LNCAP (cell line): ENCODE data around the gene FYCO1.

ENCODE experiments used
- TF ChIP-seq, protein P1 (sequence below): fragments of 450-650 bp; IDR thresholded peaks from 2 replicates; pipeline ENCODE4 v1.5.1; 2017; ENCODE audit warnings: mild to moderate bottlenecking

The FYCO1 gene

DNA sequence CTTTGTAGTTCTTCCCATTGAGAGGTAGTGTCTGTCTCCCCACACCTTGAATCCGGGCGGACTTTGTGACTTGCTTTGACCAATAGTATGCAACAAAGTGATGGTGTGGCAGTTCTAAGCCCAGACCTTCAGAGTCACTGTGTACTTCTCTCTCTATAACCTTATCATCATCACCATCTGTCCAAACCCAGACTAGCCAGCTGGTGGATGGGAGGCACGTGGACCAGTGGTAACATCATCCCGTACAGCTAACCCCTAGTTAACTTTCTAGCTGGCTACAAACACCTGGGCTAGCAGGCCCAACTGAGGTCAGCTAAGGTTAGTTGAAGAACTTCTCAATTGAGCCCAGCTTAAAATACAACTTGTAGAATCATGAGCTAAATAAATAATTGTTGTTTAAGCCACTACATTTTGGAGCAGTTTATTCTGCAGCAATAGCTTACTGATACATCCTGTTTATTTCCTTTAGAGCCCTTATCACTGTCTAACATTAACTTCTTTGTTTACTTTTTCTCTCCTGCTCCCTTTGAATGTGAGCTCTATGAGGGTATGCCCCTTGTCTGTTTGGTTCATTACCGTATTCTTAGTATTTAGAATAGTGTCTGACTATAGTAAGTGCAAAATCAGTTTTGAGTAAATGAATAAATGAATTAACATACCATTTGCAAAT, 120.8 kb downstream of the FYCO1 start:
- TF ChIP-seq, protein P1, sequence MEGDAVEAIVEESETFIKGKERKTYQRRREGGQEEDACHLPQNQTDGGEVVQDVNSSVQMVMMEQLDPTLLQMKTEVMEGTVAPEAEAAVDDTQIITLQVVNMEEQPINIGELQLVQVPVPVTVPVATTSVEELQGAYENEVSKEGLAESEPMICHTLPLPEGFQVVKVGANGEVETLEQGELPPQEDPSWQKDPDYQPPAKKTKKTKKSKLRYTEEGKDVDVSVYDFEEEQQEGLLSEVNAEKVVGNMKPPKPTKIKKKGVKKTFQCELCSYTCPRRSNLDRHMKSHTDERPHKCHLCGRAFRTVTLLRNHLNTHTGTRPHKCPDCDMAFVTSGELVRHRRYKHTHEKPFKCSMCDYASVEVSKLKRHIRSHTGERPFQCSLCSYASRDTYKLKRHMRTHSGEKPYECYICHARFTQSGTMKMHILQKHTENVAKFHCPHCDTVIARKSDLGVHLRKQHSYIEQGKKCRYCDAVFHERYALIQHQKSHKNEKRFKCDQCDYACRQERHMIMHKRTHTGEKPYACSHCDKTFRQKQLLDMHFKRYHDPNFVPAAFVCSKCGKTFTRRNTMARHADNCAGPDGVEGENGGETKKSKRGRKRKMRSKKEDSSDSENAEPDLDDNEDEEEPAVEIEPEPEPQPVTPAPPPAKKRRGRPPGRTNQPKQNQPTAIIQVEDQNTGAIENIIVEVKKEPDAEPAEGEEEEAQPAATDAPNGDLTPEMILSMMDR: no peak

DNA sequence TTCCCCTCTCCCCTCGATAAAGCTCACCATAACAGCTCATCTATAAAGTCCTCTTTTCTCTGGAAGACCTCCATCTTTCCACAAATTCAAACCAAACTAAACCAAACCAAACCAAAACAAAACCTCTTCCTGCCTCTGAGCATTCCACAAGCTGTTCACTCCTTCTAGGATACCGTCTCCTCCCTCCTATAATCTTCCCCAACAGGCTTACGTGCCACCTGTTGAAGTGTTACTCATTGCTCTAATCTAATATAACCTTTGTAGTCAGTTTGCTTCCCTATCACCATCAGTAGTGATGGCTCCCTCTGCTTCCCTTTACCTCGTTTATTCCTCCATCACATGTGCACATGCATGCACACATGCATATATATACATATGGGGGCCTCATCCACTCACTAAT, 122.0 kb downstream of the FYCO1 start:
- TF ChIP-seq, protein P1: no peak

DNA sequence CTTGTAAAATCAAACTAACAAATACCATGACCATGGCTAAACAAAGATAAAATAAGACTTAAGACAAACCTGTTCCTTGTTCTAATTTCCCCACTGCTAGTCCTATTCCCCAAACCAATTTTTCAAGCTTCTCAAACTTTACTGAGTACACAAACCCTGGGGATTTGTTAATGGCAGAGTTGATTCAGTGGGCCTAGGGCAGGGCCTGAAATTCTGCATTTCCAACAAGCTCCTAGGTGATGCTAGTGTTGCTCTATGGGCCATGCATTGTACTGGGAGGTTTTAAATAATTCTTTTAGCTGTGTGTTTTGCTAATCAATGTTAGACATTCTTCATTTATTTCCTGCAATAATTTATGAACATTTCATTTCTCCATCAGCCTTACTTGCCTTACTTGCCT, 122.6 kb downstream of the FYCO1 start:
- TF ChIP-seq, protein P1: no peak

DNA sequence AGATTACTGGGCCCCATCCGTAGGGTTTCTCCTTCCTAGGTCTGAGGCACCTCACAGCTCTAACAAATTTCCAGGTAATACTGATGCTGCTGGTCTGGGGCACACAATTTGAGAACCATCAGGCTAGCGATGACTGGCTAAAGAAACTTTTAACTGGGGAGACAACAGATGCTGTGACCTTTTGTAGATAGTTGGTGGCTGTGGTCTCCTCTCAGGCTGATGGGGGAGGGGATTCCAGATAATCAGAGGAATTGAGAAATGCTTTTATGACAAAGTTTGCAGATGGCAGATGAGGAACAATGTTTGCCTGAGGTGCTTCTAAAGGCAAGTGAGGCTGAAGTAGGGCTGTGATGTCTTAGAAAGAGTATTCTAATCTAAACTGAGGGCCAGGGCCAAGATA, 123.1 kb downstream of the FYCO1 start:
- TF ChIP-seq, protein P1: no peak

DNA sequence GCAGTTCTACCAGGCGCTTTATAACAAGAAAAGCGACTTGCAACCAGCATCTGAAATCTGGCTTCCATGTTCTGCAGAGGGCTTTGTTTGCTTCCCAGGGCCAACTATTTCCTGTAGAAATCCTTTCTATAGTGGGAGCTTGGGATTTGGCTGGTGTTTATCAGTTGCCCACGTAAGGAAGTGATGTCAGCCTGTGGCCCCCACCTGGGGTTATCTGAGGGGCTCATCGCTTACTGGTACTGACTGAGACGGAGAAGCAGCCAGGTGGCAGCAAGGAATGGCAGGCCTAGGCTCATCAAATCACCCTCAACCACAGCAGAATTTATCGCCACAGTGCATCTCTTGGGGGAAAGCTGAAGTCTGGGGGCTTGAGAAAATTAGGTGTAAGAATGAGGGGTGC, 123.8 kb downstream of the FYCO1 start:
- TF ChIP-seq, protein P1: no peak

DNA sequence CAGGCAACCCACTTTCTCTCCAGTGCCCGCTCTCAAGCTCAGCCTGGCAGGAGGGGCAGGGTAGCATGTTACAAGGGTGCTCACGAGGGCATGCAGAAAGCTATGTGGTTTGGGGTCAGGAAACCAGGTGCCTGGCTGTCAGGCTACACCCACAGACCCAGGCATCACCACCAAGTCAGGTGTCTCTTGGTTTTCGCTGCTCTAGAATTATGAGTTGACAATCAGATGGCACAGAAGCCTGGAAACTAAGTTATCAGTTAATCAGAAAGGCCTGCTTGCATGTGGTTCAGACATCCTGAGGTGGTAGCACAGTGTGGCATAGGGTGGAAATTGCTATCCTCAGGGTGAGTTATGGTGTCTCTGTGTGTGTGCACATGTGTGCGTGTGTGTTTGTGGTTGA, 125.5 kb downstream of the FYCO1 start:
- TF ChIP-seq, protein P1: no peak

DNA sequence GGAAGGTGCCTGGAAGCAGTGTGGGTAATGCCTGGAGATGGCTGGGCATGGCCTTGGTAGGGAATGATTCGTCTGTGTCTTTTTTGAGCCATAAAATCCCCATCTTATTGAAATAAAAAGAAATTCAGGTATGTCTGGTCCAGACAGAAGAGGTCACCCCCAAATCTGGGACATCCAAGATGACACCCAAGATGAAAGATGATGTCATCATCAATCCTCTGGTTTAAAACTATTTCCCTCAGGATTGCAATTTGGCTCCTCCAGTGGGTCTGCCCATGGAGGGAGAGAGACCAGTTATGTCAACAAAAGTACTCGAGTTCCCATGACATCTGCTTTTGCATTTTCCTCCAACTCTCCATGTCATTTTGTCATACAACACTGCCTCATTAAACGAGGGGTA, 126.0 kb downstream of the FYCO1 start:
- TF ChIP-seq, protein P1: no peak

DNA sequence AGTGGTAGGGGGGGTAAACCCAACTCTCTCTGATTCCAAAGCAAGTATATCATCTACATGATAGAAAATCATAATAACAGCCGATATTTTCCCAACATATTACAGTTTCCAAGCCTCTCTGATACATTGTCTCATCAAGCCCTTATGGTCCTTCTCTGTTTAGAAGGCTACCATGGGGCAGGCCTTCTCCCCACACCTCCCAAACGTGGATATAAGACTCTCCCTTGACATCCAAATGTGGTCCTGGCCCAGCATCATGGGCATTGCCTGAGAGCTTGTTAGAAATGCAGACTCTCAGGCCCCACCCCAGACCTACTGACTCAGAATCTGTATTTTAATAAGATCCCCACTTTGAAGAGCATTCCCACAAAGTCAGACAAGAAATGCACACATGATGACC, 127.0 kb downstream of the FYCO1 start:
- TF ChIP-seq, protein P1: no peak
